Gastroesophageal sphincter (tissue), 4 donors: ENCODE measurements around the gene SYNDIG1. TPM values are rescaled to one million over a fixed set of nuclear protein-coding genes. Genes with fewer than 3 reads are reported as not detected.

ENCODE experiments used
- ATAC-seq: fragments of 150-250 bp; one replicate; pipeline ENCODE4 v1.9.1; 2016; ENCODE audit warnings: mild to moderate bottlenecking, moderate library complexity
- H3K27ac ChIP-seq, 4 donors: fragments of 200-600 bp; sonication (generic) in 3 of 4; 1 replicate in 3 of 4; 2 replicates in 1 of 4; pipeline ENCODE4 v1.5.1; 2016 to 2019
- H3K27me3 ChIP-seq: fragments of 200-600 bp; sonication (generic); one replicate; pipeline ENCODE4 v1.5.1; 2019
- H3K36me3 ChIP-seq, 2 donors: fragments of 200-600 bp; sonication (generic); one replicate each; pipeline ENCODE4 v1.5.1; 2019; ENCODE audit warnings: control low read depth in 1 of 2
- H3K4me1 ChIP-seq, 3 donors: fragments of 200-600 bp; sonication (generic); 1 replicate in 2 of 3; 2 replicates in 1 of 3; pipeline ENCODE4 v1.5.1; 2016 to 2019; ENCODE audit warnings: control low read depth in 2 of 3
- H3K4me3 ChIP-seq, 2 donors: fragments of 200-600 bp; sonication (generic); one replicate each; pipeline ENCODE4 v1.5.1; 2019; ENCODE audit warnings: mild to moderate bottlenecking in 1 of 2, moderate library complexity in 1 of 2
- H3K9me3 ChIP-seq, 3 donors: fragments of 200-600 bp; sonication (generic); one replicate each; pipeline ENCODE4 v1.5.1; 2017 to 2019; ENCODE audit warnings: control low read depth in 2 of 3
- EP300 ChIP-seq: sonication (generic); formaldehyde crosslinking; IDR thresholded peaks from one replicate; pipeline ENCODE4 v1.6.1; 2017; ENCODE audit warnings: antibody characterized with exemption, mild to moderate bottlenecking
- POLR2A ChIP-seq, 2 donors: fragments of 450-650 bp; IDR thresholded peaks; one replicate each; pipeline ENCODE4 v1.6.1; 2017; ENCODE audit warnings: antibody characterized with exemption in 2 of 2, mild to moderate bottlenecking in 2 of 2, moderate library complexity in 1 of 2
- POLR2AphosphoS5 ChIP-seq: sonication (generic); formaldehyde crosslinking; IDR thresholded peaks from one replicate; pipeline ENCODE4 v1.6.1; 2017; ENCODE audit warnings: antibody characterized with exemption
- WGBS, 2 donors: methylation state at CpG; one replicate each; pipeline ENCODE4 v1.1.5; 2018; ENCODE audit warnings: low coverage in 1 of 2; 5-methylcytosine and 5-hydroxymethylcytosine counted together
- total RNA-seq, 4 donors: library from RNA; depleted of rRNA; stranded (reverse); fragments of >200 nt; gene quantifications; one replicate each; pipeline ENCODE4 v1.1.0, GENCODE V29; 2016
- TF ChIP-seq, protein P1 (sequence below), 4 experiments: fragments of 200-600 bp in 2 of 4; fragments of 450-650 bp in 2 of 4; sonication (generic) in 1 of 4; IDR thresholded peaks; one replicate each; pipeline ENCODE4 v1.5.1; 2017 to 2019; ENCODE audit warnings: antibody characterized with exemption in 4 of 4, mild to moderate bottlenecking in 2 of 4, moderate library complexity in 2 of 4

Gene SYNDIG1
- total RNA-seq, 4 donors from 2014 or later, result 0.15 to 0.40 (median 0.16) TPM; not detected in 1

DNA sequence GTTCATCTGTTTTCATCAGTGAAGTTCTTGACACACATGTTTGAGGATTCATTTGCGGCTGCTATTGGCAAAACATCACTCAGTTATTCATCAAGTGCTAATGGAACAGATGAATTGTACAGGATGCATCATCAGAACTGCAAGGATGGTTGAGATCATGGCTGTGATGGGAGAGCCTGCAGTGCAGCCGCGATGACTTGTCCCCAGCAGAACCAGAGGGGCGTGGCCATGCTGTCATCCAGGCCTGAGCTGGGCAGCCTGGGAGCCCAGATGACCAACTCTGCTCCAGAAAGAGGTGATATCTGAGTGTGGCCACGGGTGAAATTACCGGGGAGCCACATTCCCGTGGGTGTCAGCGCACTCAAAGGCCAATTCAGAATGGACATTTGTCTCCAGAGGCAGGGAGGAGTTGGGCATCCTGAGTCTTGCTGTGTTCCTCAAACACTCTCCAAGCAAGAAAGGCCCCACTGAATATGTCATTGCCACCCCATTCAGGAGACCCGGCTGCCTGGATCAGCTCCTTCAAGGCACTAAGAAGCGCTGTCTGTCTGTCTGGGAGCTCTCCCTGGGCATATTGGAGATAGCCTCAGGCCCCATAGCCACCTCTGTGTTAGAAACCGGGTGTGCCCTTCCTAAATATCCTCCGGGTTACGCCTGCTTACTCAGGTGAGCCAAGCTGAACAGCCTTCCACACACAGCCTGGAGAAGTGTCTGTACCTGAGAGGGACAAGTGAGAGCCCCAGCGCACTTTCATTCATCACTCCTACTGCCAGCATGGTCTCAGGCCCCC lies 66.7 kb downstream of the SYNDIG1 start:
- H3K4me1 ChIP-seq, result no peaks in the 10 kb centered on the region

DNA sequence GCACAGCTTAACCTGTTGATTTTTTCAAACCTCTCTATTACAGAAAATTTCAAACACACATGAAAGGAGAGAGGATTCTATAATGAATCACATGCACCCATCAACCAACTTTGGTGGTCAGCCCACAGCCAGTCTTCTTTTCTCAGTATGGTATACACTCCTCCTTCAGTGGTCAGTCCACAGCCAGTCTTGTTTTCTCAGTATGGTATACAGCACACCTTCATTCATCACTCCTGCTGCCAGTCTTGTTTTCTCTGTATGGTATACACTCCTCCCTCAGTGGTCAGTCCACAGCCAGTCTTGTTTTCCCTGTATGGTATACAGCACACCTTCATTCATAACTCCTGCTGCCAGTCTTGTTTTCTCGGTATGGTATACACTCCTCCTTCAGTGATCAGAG lies 67.8 kb downstream of the SYNDIG1 start:
- Histone ChIP-seq H3K4me1 (no peaks in the 10 kb centered on the region), H3K27ac (no peak overlapping the region), H3K27me3 (peaks cover 11% of the 10 kb centered on the region), H3K9me3 (peaks cover 0 to 5% (median 0%) of the 10 kb centered on the region in 3 donors), H3K4me3 (no peak overlapping the region), H3K36me3 (no peaks in the 10 kb centered on the region)
- ATAC-seq, result no peak
- WGBS, 2 donors, result 57% methylated on average over 1 of the region's 1 CpG; no CpG with 5 or more reads in 1 of the 2 donors
- TF ChIP-seq POLR2A (IDR thresholded peaks at IDR 0.05), result no peak
- TF ChIP-seq EP300, result no peak
- no peak for TF ChIP-seq POLR2AphosphoS5
- TF ChIP-seq, protein P1, sequence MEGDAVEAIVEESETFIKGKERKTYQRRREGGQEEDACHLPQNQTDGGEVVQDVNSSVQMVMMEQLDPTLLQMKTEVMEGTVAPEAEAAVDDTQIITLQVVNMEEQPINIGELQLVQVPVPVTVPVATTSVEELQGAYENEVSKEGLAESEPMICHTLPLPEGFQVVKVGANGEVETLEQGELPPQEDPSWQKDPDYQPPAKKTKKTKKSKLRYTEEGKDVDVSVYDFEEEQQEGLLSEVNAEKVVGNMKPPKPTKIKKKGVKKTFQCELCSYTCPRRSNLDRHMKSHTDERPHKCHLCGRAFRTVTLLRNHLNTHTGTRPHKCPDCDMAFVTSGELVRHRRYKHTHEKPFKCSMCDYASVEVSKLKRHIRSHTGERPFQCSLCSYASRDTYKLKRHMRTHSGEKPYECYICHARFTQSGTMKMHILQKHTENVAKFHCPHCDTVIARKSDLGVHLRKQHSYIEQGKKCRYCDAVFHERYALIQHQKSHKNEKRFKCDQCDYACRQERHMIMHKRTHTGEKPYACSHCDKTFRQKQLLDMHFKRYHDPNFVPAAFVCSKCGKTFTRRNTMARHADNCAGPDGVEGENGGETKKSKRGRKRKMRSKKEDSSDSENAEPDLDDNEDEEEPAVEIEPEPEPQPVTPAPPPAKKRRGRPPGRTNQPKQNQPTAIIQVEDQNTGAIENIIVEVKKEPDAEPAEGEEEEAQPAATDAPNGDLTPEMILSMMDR (IDR thresholded peaks at IDR 0.05), result no peak

More for the DNA sequence above, 66.7 kb downstream of the SYNDIG1 start:
- H3K9me3 ChIP-seq, result peaks cover 0 to 5% (median 0%) of the 10 kb centered on the region in 3 donors
- H3K27ac ChIP-seq, result no peak overlapping the region
- H3K36me3 ChIP-seq, result no peaks in the 10 kb centered on the region
- no peak for ATAC-seq
- TF ChIP-seq POLR2A (IDR thresholded peaks at IDR 0.05) (no peak), POLR2AphosphoS5 (no peak), EP300 (no peak)
- TF ChIP-seq, protein P1 (IDR thresholded peaks at IDR 0.05), result no peak
- WGBS, 2 donors, result 60 to 95% methylated on average over 1 to 6 of the region's 14 CpGs
- peaks cover 11% of the 10 kb centered on the region for H3K27me3 ChIP-seq
- no peak overlapping the region for H3K4me3 ChIP-seq

DNA sequence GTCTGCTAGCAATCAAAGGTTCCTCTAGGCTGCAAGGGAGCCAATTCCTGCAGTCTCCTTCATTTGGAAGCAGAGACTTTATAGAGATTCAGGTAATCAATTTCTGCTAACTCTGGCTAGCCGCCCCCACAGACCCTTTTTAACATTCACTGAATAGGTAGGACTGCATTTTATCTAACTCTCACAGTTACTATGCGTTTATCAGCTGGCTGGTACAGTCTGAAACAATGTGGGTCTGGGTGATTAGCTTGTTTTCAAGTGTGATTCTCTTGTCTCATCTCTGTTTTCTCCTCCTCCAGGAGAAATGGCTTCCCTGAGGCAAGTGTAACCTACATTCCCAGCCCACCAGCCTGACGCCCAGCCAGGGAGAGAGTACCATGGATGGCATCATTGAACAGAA lies 73.3 kb downstream of the SYNDIG1 start:
- H3K27ac ChIP-seq, result no peak overlapping the region
- ATAC-seq, result no peak
- no peaks in the 10 kb centered on the region for H3K4me1 ChIP-seq
- 75 to 94% methylated on average over 2 of the region's 3 CpGs for WGBS, 2 donors
- TF ChIP-seq POLR2A (IDR thresholded peaks at IDR 0.05) (no peak), POLR2AphosphoS5 (no peak)
- TF ChIP-seq, protein P1 (IDR thresholded peaks at IDR 0.05), result no peak
- H3K36me3 ChIP-seq, result no peaks in the 10 kb centered on the region
- peaks cover 0 to 18% (median 0%) of the 10 kb centered on the region in 3 donors for H3K9me3 ChIP-seq
- H3K27me3 ChIP-seq, result no peaks in the 10 kb centered on the region
- H3K4me3 ChIP-seq, result no peak overlapping the region

DNA sequence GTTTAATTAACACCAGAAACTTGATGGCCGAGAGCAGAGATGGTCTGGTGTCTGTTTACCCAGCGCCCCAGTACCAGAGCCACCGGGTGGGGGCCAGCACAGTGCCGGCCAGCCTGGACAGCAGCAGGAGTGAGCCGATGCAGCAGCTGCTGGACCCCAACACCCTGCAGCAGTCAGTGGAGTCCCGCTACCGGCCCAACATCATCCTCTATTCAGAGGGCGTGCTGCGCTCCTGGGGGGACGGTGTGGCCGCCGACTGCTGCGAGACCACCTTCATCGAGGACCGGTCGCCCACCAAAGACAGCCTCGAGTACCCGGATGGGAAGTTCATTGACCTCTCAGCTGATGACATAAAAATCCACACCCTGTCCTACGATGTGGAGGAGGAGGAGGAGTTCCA lies 73.7 kb downstream of the SYNDIG1 start:
- 90% methylated on average over 2 of the region's 19 CpGs; no CpG with 5 or more reads in 1 of the 2 donors for WGBS, 2 donors
- Histone ChIP-seq H3K9me3 (peaks cover 0 to 18% (median 0%) of the 10 kb centered on the region in 3 donors), H3K36me3 (no peaks in the 10 kb centered on the region), H3K4me1 (no peaks in the 10 kb centered on the region), H3K27ac (no peak overlapping the region), H3K4me3 (no peak overlapping the region), H3K27me3 (no peaks in the 10 kb centered on the region)
- no peak for ATAC-seq
- TF ChIP-seq, protein P1 (IDR thresholded peaks at IDR 0.05), result no peak
- no peak for TF ChIP-seq POLR2A (IDR thresholded peaks at IDR 0.05)
- no peak for TF ChIP-seq EP300
- TF ChIP-seq POLR2AphosphoS5, result no peak

- TF ChIP-seq, protein P1 (IDR thresholded peaks at IDR 0.05), result no peak
- no peak for TF ChIP-seq EP300
- TF ChIP-seq POLR2A (IDR thresholded peaks at IDR 0.05), result no peak
- no peak for TF ChIP-seq POLR2AphosphoS5
- no peak overlapping the region for H3K4me3 ChIP-seq
- H3K27ac ChIP-seq, result no peak overlapping the region
- H3K9me3 ChIP-seq, result peaks cover 0 to 18% (median 0%) of the 10 kb centered on the region in 3 donors
- ATAC-seq, result no peak
- no peaks in the 10 kb centered on the region for H3K4me1 ChIP-seq
- no peaks in the 10 kb centered on the region for H3K27me3 ChIP-seq
- 83 to 92% methylated on average over 4 to 6 of the region's 6 CpGs for WGBS, 2 donors
- no peaks in the 10 kb centered on the region for H3K36me3 ChIP-seq
Measured at GRCh38 chr20:24543741-24544140, 74.3 kb downstream of the SYNDIG1 start.
